NCI-H146 (cell line): ENCODE data around the gene TMEM30B.
"Not testable (repeated sequence)": the region's sequence is repeated elsewhere in the genome, so short reads cannot be mapped to it uniquely, and the experiment has no call there.

Experiments used
- DNase-seq: peaks from one replicate; lab custom pipeline; 2025; lab: John Stamatoyannopoulos, UW

Gene TMEM30B

GRCh38 chr14:61281186-61281947, at the start of gene TMEM30B:
TMEM30B (minus strand) TSS chr14:61281338; CDS start chr14:61281147, 191 bp downstream.
- peak; percentile 96 for DNase-seq

- no peak for DNase-seq
Observed at GRCh38 chr14:61330511-61330910, 49.4 kb upstream of the TMEM30B start.

- no peak for DNase-seq
Observed at GRCh38 chr14:61329478-61330051, 48.4 kb upstream of the TMEM30B start.

- no peak for DNase-seq
Observed at GRCh38 chr14:61328626-61329262, 47.6 kb upstream of the TMEM30B start.

- no peak for DNase-seq
Observed at GRCh38 chr14:61326847-61327246, 45.7 kb upstream of the TMEM30B start.

GRCh38 chr14:61326146-61326545, 45.0 kb upstream of the TMEM30B start:
- no peak for DNase-seq

- DNase-seq: no peak
Observed at GRCh38 chr14:61325166-61325565, 44.0 kb upstream of the TMEM30B start.

GRCh38 chr14:61323970-61324369, 42.8 kb upstream of the TMEM30B start:
- no peak for DNase-seq

- peak; percentile 48 for DNase-seq
Observed at GRCh38 chr14:61322799-61323290, 41.7 kb upstream of the TMEM30B start.

GRCh38 chr14:61322011-61322798, 41.1 kb upstream of the TMEM30B start:
- DNase-seq: peak; percentile 48

- DNase-seq: peak; percentile 77
Observed at GRCh38 chr14:61321385-61322010, 40.4 kb upstream of the TMEM30B start, which contains the start of gene PRKCH. PRKCH (plus strand) TSS chr14:61321579; CDS start chr14:61322102, 523 bp downstream.

- peak; percentile 56 for DNase-seq
Observed at GRCh38 chr14:61320806-61321384, 39.8 kb upstream of the TMEM30B start.

- DNase-seq: not testable (repeated sequence)
Observed at GRCh38 chr14:61320170-61320569, 39.0 kb upstream of the TMEM30B start.

- DNase-seq: no peak
Observed at GRCh38 chr14:61319706-61320105, 38.6 kb upstream of the TMEM30B start.

GRCh38 chr14:61319086-61319485, 37.9 kb upstream of the TMEM30B start:
- DNase-seq: no peak

GRCh38 chr14:61315313-61315712, 34.2 kb upstream of the TMEM30B start:
- no peak for DNase-seq

- not testable (repeated sequence) for DNase-seq
Observed at GRCh38 chr14:61308701-61309100, 27.6 kb upstream of the TMEM30B start.

- no peak for DNase-seq
Observed at GRCh38 chr14:61308198-61308597, 27.1 kb upstream of the TMEM30B start.

GRCh38 chr14:61304688-61305087, 23.6 kb upstream of the TMEM30B start:
- no peak for DNase-seq

- DNase-seq: peak; percentile 61
Observed at GRCh38 chr14:61300754-61301153, 19.6 kb upstream of the TMEM30B start.

- peak; percentile 13 for DNase-seq
Observed at GRCh38 chr14:61300209-61300608, 19.1 kb upstream of the TMEM30B start.
